Measurements from ENCODE around the gene MPPED2.

MPPED2 gene

GRCh38 chr11:30481796-30482195 lies 104.4 kb downstream of the MPPED2 start:
- no peak for DNase-seq

- DNase-seq = no peak
Measured at GRCh38 chr11:30481330-30481729, 104.8 kb downstream of the MPPED2 start.

GRCh38 chr11:30479899-30480298 lies 106.3 kb downstream of the MPPED2 start:
- DNase-seq = no peak

- DNase-seq = no peak
Measured at GRCh38 chr11:30478923-30479322, 107.2 kb downstream of the MPPED2 start.

DNA sequence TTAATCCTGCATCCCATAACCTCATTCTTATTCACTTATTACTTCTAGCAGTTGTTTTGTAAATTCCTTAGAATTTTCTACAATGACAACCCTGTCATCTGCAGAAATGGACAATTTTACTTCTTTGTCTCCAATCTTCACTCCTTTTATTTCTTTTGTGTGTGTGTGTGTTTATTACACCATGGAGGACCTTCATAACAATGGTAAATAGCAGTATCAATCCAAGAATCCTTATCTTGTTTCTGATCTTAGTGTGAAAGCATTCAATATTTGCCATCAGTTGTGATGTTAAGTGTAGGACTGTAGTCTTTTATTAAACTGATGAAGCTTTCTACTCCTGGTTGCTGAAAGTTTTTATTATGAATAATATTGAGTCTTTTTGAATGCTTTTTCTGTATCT lies 109.1 kb downstream of the MPPED2 start:
- no peak for DNase-seq

- DNase-seq = no peak
Measured at GRCh38 chr11:30474151-30474954, 111.8 kb downstream of the MPPED2 start.

GRCh38 chr11:30471244-30471643 lies 114.9 kb downstream of the MPPED2 start:
- no peak for DNase-seq

GRCh38 chr11:30468881-30469280 lies 117.3 kb downstream of the MPPED2 start:
- DNase-seq = no peak

DNA sequence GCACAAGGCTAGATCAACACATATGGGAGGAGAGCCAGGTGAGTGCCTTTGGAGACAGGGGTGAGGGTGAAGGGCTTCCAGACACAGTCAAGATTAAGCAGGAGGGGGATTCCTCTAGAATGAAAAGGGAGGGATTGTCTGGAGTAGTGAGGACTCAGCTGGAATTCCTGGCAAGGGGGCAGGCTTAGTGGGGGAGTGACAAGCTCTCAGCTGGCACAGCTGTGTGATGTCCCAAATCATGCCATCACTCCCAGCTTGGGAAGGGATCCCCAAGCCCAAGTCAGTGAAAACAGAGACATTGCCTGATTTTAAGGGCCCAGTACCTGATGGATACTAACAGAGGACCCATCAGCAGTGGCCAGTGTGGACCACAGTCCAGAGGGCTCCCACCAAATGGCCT lies 119.0 kb downstream of the MPPED2 start:
- DNase-seq = no peak

- DNase-seq = no peak
Measured at GRCh38 chr11:30465623-30466022, 120.5 kb downstream of the MPPED2 start.

DNA sequence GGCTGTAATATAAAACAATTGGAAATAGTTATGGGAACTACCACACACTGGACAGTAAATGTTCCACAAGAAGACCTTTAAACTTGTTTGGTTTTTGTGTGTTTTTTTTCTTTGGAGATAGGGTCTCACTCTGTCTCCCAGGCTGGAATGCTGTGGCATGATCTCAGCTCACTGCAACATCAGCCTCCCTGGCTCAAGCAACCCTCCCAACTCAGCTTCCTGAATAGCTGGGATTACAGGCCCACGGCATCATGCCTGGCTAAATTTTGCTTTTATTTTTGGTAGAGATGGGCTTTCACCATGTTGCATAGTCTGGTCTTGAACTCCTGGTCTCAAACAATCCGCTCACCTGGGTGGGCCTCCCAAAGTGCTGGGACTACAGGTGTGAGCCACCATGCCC lies 121.0 kb downstream of the MPPED2 start:
- no peak for DNase-seq

DNA sequence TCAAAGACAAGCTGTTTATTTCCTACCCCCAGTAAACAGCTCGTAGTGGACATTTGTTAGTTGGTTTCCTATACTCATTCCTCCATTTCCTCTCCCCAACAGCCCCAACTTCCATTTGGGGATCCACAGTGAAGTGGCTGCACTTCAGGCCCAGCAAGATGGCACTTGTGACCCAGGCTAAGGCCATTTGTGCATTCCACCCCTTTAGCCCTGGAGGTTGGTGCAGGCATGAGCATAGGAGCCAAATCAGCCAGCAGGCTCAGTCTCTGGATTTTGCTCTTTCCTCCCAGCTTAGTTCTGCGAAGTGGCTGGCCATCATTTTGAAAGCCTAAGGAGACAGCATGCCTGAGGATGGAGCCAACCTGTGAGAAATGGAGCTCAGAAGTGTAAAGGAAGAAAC lies 122.9 kb downstream of the MPPED2 start:
- DNase-seq = no peak

DNA sequence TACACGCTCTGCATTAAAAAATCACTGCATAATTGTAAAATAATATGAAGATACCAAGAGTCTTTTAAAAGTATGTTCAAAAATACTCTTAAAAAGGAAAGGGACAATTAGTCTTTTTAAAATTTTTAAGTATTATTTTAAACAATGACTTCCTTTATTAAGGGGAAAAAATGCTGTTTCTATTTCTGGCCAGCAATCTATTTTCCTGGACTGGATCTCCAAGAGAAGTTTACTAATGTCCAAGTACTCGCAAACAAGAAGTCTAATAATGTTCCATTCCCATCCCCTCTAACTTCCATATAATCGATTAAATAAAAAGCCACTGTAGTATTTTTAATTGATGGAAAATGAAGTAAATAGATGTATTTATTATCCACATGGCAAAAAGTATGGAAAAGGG lies 123.7 kb downstream of the MPPED2 start:
- DNase-seq = no peak

DNA sequence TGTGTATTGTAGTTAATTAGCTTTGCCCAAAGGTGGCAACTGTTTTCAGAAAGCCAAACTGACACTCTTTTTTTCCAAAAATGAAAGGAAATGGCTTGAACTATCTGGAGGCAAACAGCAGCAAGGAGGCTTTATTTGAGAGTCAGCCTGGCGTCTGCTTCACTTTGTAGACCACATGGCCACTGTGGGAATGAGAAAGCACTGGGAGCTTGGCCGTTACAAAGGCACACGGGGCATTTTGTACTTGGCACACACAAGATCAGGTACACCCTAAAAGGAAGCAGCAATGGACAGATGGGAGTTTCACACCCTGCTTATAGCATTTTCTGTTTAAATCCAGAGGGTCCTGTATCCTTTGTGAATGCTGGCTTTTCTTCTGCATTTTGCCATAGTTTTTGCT lies 126.3 kb downstream of the MPPED2 start:
- no peak for DNase-seq

DNA sequence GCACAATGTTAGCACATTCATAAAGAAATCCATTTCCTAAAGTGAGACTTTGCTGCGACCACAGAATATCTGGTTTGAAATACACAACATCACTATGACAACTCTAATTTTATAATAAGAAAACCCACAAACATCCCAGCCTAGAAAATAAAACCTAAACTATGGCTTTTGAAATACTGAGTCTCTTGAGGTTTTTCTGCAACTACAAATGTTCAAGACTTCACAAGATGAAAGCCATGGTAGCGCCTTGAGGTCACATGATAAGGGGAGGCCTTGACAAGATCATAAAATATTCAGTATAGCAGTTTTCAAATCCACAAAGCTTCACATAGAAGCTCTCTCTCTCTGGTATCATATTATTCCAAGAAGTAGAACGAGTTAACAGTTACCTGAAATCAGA lies 126.8 kb downstream of the MPPED2 start:
- DNase-seq = no peak

GRCh38 chr11:30458541-30458940 lies 127.6 kb downstream of the MPPED2 start:
- DNase-seq = no peak

DNA sequence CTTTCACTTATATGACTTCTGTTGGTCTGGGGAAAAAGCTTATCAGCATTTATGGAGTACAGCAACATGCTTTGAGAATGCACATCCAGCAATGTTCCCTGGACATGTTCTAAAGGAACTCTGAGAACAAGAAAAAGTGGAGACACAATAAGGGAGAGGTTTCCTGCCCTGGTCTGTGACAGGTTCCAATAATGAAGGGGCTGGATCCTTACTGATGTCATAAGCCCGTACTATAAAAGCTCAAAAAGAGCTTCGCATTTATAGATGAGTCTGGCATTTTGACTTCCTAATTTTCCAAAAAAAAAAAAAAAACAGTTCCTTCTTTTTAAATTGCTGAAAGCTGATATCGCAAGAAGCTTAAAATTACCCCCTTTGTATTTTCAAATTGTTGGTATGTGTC lies 129.1 kb downstream of the MPPED2 start:
- DNase-seq = no peak

DNA sequence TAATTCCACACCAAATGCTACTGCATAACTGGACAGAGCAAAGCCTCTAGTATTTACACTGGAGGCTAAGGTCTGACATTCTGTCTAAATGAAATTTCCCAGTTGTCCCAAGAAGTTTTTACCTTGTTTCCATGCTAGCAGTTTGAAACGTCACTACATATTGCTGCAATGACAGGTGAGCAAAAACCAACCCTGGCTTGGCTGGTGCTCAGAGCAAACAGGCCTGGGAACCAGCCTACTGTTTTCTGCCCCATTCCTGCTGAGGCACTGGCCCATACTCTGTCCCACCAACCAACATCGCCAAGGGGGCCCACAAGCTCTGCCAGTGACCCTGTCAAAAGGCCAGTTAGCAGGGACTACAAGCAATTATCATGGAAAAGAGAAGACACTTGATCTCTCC lies 131.1 kb downstream of the MPPED2 start:
- DNase-seq = no peak

DNA sequence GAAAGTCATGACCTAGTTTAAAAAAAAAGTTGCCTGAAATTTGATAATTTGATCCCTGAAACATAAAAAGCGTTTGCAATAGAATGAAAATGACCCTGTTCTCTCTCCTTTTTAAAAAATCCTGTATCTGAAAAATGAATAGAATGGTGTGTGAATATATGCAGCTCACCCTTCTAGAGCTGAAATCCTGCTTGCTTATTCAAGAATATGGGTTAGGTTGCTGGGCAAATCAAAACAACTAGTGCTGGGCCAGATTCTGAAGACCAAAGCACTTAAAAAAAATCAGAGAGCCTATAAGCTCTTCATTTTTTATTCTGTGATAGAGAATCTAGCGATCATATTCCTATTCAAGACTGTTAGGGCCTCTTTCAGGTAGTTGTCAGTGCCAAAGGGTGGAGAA lies 131.6 kb downstream of the MPPED2 start:
- no peak for DNase-seq

DNA sequence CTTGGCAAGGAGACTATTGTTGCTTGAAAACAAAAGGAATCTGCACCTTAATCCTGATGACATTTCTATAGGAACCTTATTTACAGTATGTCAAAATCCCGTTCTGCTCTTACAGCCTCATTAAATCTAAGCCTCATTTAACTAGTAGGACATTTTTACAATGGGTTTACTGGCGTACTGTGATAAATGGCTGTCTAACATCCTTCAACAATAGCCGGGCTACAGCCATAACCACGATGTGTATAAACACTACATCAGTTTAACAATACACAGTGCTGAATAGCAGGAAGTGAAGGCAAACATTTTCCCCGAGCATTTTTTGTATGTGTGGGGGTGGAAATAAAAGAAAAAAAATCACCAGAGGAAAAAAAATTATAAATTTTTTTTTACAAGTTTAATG lies 132.0 kb downstream of the MPPED2 start:
- no peak for DNase-seq

GRCh38 chr11:30453705-30454104 lies 132.4 kb downstream of the MPPED2 start:
- DNase-seq = no peak

DNA sequence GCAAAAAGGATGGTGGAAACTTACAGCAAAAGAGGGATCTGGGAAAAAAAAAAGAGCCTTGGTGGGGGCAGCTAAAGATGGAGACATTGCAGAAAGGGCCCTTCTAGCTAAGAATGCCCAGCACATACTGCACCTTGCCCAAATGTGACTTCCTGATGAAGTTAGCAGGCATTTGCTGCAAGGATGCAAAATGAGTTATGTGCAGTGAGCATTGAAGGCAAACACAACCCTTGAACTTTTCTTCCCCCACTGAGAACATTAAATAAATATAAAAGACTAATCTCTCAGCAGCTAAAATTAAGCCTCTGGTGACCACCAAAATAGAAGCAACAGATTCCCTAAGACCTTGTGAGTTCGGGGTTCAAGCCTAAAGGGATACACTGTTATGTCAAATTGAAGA lies 133.3 kb downstream of the MPPED2 start:
- no peak for DNase-seq

DNA sequence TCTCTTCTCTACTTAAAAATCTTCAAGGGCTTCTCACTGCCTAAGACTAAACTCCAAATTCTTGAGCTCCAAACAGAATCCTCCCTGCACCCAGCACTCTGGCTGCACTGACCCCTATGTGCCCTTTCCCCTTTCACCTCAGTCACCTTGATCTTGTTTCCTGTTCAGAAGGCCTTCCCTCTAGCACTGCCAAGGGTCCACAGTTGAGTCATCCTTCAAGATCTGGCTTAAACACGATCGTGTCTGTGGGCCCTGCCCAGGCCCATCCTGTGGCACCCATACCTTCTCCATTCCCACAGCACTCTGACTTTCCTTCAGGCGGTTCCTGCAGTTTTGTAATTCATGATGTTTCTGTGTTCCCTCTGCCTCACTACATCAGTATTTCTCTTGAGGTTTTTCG lies 134.0 kb downstream of the MPPED2 start:
- no peak for DNase-seq

DNA sequence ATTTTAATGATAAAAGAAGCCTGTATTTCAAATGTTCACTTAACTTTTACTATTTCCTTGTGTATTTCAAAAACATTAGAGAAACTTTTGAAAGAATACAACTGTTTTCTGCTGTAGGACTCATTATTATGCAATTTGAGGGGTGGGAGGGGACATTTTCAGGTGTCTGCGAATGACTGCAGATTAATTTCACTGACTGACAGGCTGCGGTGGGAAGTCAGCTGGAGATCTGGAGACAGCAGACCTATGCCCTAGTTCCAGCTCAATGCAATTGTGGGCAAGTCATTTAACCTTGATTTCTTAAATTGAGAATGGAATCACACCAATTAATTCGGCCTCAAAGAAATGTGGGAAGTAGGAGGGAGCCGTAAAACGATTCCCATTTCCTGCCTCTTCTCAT lies 134.5 kb downstream of the MPPED2 start:
- no peak for DNase-seq

GRCh38 chr11:30451167-30451566 lies 135.0 kb downstream of the MPPED2 start:
- DNase-seq = no peak

Data from activated naive CD4-positive, alpha-beta T cell treated with anti-CD3 and anti-CD28 coated beads, Interleukin-2, amount 50 U/mL, for 16 hours (primary cell).